HG02840 (cell line): ENCODE results near the gene CDH13.

ENCODE experiments used
- ATAC-seq: cut with Tn5 transposase; IDR thresholded peaks from one replicate; pipeline ENCODE4 v1.9.1; 2021; ENCODE audit warnings: mild to moderate bottlenecking, moderate library complexity, moderate number of reproducible peaks; ENCODE audit not compliant: unreplicated experiment, low FRiP score

CDH13 gene

DNA sequence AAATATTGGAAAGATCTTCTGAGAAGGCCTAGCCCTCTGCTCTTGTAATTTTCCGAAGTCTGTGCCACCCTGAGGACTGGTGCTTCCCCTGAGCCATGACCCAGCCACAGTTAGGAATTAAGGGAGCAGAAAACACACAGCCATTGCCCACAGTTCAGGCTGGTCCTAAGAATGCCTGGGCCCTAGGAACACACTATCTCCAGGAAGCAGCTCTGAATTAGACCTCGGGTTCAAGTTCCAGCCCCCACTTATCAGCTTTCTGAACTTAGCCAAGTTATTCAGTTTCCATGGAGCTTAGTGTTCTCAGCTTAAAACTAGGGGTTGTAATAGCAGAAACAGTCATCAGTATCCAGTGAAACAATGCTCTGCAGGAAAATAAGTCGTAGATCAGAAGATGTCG is 56.0 kb downstream of the CDH13 start:
- no peak for ATAC-seq

DNA sequence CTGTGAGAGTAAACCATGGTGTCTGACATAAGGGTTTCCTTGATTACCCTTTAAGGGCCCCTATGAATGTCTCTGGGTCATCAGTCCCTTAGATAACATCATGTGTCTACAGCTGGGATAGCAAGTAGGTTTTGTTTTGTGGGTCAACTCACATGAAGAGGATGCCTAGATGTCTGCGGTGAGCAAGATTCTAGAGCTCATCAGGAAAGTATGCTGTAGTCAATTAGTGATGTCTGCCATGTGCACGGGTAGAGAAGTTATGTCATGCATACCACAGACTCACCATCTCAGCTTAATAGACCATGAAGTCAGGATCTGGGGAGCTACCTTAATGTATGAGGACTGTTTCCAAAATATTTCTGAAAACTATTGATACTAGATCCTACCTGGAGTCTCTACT is 57.5 kb downstream of the CDH13 start:
- no peak for ATAC-seq

DNA sequence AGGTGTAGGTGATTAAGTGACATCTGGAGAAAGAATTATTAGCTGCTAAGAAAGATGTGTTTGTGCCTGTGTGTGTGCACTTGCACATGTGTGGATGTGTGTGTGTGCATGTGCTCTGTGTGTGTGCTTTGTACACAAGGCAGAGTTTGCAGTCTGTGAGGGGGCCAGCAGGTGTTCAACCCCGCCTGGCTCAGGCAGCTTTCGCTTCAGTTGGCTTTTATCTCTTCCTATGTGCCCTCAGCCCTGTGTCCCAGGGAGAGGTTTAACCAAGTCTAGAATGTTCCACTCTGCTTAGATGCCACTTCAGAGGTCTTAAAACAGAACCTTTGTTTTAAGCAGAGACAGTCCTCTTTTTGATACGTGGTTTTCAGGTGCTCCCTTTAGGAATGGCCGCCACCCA is 58.8 kb downstream of the CDH13 start:
- no peak for ATAC-seq

DNA sequence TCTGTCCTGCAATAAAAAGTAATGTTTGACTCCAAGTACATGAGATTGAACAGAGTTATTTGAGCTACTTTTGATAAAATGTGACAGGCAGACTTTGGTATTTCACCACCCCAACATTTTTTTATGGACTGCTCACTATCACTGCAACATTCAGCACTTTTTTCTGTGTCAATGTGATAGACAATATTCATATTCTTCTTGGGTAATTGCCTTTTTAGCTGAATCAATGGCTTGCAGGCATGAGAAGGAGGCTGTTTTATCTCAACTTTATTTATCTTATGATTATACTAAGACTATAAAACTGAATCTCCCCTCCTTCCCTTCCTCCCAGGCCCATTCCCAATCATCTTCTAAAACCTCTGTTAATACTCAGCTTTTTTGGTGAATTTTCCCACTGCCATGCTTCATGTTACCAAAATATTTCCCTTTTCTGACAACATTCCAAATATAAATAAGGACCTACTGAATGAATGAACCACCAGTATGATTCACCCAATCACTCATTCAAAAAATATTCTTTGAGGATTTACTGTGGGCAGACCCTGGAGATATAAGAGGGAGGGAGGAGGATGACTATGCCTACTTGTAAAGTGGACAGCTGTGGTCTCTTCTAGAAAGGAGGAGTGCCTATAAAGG is 67.6 kb downstream of the CDH13 start:
- ATAC-seq: no peak

DNA sequence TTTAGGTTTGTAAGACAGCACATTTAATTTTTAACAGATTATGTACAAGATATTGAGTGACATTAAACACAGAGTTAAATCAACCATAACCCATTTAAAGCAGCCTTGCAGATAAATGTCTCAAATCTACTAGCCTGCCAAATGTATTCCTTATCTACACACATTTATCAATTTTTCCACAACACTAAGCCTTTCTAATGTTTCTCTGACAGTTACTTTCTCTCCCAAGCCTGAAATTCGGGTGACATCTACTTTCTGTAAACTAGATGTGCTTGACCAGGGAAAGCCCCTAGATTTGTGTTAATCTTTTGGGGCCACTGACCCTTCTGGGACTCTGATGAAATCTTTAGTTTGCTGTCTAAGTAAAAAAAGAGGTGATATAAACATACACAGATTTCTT is 69.0 kb downstream of the CDH13 start:
- ATAC-seq: no peak

DNA sequence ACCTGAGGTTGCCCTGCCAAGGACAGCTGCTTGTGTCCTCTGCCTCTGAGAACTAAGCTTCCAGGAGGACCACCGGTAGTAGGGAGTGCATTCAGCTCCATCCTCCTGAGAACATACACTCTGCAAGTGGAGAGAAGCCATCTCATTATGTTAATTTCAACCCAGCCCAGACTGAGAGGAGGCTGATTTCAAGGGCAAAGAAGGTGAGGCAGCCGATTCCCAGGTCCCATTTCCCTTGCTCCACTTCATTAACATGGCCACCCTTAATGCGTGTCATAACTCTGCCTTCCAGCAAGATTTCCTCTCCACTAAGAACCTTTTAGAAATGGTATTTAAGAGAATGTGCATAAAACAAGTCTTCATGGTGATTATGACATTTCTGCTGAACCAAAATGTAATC is 72.5 kb downstream of the CDH13 start:
- ATAC-seq: no peak

DNA sequence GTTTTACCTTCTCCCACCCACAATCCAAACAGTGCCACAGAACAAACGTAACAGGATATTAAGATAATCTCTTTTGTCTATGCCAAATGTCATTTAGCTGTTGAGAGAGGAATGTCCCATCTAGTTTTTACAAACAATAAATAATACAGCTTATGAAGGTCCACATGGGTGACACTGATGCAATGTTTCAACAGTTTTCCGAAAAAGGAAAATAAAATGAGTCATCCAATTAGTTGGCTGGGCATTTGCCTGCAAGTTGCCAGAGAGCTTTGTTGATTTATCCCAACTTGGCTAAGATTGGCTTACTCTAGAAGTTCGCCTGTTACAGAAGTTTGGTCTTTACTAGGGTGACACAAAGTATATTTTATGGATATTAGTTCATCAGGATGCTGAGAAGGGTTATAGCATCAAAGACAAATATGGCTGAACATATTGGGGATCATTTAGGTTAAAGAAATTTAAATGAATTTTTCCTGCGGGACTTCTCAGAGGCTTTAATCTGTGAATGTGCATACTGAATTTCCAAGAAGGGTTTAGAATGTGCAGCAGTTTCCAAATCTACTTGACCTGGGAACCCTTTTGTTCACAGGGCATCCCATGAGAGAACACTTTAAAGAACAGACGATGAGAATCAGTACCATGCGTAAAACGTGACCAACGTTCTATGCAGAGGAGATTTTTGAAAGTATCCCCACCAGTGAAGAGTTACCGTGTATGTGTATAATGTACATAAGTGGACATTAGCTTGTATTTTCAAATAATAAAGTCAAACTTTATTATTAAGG is 73.1 kb downstream of the CDH13 start:
- no peak for ATAC-seq

DNA sequence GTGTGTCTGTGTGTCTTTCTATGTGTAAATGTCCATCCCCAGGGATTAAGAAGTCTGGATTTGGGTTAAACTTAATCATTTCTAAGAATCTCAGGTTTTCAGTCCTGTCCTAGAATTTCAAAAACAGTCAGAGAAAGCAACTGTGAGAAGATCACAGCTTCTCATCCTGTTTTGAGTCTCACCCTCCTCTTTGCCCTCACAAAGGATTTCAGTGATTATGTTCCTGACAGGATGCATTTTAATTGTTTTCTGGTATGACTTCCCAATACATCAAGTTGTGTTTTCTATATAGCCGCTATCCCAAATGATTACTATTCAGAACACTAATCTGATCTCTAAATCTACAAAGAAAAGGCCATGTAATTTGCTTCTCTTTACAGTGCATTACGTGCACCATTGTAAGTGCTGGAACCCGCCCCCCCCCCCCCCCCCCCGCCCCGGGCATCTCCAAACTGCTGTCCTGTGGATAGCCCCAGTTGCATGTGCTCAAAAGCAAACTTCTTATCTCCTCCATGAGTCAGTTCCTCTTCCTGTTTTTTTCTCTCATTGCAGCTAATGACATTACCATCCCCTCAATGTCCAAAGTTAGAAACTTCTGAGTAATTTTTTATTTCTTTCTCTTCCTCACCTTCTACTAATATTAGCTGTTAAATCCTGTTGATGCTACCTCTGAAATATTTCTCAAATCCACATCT is 73.9 kb downstream of the CDH13 start:
- ATAC-seq: no peak

DNA sequence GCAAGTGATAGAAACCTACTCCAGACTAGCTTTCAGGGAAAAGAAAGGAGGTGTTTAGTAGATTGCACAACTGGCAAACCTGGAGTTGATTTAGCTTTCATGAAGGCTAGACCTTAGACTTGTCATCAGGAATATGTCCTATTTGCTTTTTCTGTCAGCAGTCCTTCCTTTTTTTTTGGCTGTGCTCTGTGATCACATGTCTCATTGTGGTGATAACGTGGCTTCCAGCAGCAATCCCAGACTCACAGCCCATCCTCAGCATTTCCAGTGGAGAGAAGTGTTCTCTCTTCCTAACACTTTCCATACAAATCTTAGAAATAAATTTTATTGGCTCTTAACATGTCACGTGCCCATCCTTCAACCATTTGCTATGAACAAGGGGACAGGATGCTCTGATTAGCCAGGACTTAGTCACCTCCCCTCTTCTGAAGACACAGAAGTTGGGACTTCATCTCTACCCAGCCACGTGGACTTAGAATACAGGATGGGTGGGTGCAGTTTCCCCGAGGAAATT is 74.7 kb downstream of the CDH13 start:
- ATAC-seq: no peak

DNA sequence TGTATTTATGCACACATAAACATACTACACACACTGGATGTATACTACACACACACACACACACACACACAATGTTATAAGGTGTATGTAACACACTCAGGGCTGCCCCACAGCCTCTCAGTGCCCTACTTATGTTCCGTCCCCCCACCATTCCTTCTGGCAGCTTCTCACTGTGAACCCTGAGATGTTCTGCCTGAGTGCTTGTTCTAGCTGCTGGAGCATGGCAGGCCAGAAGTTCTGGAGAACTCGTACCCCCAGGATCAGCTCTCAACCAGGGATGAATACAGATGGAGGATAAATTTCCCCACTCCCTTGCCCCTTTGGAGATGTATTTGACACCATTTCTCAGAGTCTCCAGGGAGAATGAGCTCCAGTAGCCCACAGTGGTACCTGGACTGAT is 76.4 kb downstream of the CDH13 start:
- ATAC-seq: no peak

DNA sequence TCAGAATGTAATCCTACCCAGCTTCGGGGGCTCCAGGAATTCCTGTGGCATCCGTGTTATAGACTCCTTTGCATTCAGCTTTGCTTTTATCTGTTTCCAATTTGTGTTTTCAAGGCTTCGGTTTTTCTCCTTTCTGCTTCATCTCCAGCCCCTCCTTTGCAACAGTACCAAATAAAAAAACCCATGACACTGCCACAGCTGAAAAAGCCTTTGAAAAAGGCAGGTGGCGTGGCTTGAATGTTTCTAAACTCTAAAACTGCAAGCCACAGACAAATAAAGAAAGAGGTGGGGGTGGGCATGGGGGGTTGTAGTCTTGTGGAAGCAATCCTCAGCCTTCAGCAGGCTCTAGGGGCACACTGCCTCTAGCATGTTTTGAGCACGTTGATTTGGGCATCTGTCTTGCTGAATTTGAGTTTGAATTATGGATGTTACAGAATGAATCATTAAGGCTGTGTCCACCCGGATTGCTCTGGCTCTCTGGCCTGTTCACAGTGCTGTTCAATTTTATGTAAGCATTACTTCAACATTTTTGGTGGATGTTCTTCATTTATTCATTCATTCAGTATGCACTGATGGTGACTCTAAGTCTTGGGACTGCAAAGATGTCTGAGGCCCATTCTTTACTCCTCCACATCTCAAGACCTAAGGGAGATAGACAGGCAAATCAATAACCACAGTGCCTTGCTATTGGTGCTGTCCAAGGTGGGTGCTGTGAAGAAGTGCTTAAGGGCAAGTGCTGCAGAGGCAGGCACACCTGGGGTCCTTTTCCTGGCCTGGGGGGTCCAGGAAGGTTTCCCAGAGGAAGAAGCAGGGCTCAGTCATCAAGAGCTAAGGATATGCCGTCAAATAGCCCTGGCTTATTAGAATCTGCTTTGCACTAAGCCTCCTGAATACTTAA is 77.4 kb downstream of the CDH13 start:
- no peak for ATAC-seq

DNA sequence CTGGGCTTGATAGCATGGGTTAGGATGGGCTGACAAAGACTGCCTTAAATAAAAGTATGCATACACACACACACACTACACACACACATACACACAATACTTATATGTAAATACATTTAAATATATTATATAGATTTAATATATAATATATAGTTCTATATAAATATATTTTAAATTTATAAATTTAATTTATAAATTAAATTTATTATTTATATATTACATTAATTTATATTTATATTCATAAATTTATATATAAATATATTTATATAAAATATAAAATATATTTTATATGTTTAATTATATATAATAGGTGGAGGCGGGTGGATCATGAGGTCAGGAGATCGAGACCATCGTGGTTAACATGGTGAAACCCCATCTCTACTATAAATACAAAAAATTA is 83.2 kb downstream of the CDH13 start:
- no peak for ATAC-seq

DNA sequence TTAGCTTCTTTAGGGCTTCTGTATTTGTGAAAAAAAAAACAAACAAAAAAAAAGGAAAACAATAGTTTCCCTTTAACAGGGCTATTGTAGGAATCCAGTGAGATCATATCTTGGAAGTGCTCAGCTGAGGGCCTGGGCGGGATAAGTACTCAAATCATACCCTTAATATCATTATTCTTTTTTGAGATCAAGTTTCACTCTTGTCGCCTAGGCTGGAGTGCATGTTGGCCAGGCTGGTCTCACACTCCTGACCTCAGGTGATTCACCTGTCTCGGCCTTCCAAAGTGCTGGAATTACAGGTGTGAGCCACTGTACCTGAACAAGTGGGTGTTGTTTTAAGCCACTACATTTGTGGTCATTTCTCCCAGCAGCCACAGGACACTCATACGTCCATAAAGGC is 87.0 kb downstream of the CDH13 start:
- ATAC-seq: no peak

DNA sequence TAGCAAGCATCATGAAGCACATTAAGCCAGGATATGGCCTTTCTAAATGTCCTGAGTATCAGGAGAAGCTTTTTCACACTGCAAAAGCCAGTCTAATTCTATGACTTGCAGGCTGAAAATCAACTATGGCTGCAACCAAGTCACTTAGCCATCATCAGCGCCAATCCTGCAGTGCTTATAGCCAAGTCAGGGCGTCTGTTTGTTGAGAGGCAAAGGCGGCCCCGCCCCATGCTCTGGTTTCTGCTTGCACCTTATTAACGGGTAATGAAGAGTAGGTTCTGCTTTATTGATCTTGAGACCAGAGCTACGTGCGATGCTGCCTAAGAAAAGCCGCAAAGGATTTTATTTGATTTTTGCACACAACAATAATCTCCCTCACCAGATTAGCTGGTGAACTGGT is 88.4 kb downstream of the CDH13 start:
- no peak for ATAC-seq

DNA sequence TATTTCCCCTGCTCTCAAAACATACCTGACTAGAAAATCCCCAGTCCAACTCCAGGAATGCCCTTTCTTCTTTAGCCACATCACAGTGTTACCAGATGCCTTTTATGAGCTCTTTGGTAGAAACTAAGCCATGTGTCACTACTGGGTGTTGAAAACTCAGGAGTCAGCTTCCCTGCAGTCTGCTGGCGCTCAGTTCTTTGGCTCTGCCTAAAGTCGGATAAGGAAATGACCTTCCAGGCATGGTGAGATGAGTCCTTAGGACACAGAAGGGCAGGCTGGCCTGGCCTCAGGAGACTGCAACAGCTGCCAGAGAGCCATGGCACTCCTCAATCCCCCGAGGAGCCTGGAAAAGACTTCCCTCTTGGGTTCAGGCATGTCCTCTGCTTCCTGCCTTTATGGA is 89.1 kb downstream of the CDH13 start:
- ATAC-seq: no peak

DNA sequence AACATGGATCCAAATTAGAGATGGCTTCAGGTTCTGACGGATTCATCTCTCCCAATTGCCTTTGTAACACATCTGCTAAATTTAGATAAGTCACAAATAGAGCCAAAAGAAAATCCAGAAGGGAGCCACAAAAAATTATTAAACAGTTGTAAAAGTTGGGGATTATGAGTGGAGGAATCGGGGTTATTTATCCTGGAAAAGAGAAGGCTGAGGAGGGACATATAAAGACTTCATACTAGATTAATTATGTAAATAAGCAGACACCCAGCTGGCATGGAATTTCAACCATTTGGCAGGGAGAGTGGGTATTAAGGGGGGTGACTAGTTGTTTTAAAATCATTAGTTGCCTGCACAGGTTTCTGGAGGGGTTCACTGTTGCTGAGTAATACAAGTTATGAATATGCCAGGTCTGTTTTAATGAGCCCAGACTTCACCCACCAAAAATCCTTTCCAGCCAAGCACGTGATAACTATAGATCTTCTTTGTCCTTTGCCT is 89.6 kb downstream of the CDH13 start:
- no peak for ATAC-seq

DNA sequence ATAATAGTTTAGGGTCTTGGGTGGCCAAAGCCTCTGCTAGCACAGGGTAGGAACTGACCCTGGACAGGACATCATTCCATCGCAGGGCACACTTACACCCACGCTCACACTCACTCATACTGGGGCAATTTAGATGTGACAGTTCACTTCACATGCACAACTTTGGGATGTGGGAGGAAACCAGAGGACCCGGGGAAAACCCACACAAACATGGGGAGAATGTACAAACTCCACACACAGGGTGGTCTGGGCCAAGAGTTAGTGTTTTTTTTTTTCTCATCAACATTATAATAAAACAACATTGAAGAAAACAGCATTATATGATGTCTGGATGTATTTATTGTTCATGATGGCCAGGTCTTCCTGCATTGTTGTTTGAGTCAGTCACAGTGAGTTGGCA is 93.6 kb downstream of the CDH13 start:
- ATAC-seq: no peak

DNA sequence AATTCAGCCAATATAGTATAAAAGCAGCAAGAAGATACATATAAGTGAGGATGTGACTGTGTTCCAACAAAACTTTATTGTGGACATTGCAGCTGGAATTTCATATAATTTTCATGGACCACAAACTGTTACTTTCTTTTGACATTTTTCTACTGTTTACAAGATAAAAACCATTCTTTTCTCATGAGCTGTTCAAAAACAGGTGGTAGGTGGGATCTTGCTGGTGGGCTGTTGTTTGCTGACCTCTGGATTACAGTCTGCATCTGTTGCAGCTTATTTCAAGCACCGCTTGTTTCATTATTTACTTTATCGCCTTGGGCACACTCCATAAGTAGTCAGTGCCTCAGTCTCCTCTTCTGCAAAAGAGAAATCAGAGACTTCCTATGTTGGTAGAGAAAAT is 99.5 kb downstream of the CDH13 start:
- no peak for ATAC-seq

DNA sequence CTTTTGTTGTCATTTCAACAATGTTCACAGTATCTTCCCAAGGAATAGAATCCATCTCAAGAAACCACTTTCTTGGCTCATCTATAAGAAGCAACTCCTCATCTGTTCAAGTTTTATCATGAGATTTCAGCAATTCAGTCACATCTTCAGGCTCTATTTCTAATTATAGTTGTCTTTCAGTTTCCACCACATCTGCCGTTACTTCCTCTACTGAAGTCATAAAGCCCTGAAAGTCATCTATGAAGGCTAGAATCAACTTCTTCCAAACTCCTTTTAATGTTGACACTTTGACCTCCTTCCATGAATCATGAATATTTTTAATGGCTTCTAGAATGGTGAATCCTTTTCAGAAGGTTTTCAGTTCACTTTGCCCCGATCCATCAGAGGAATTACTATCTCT is 102.1 kb downstream of the CDH13 start:
- no peak for ATAC-seq

DNA sequence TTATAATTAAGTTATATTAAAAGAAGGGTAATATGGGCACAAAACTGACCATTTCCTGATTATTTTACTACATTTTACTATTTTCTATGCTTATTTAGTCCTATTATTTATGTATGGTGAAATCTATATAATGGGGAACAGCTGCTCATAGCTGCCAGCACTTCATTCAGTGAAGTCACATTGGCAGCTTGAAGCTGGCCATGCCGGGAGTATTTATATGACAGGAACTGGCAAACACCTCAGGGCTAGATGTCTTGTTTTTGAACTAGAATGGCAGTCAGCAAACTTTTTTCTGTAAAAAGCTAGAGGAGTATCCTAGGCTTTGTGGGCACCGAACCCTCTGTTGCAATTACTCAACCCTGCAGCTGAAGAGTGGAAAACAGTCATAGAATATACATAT is 104.1 kb downstream of the CDH13 start:
- no peak for ATAC-seq
